Spinal cord (tissue), 10 donors: ENCODE data around the gene TRAF3IP1. TPM values are rescaled to one million over a fixed set of nuclear protein-coding genes. Genes with fewer than 3 reads are reported as not detected.
A peak's percentile ranks its signal among the peaks of the same experiment; 100 is the strongest.

Source experiments
- DNase-seq, 6 donors: peaks; one replicate each; pipeline versions ENCODE4 v3.0.0 to v3.0.0-alpha.2; 2013 to 2015; ENCODE audit warnings: low spot score in 6 of 6, low read depth in 4 of 6
- H3K27ac ChIP-seq: one replicate; pipeline ENCODE4 v1.5.1; 2013; ENCODE audit warnings: low read depth, low read length, control low read depth
- H3K27me3 ChIP-seq: one replicate; pipeline ENCODE4 v1.6.1; 2013; ENCODE audit warnings: low read length; ENCODE audit not compliant: control insufficient read depth, insufficient read depth
- H3K36me3 ChIP-seq: one replicate; pipeline ENCODE4 v1.6.1; 2013; ENCODE audit warnings: low read length; ENCODE audit not compliant: control insufficient read depth, insufficient read depth
- H3K4me1 ChIP-seq: one replicate; pipeline ENCODE4 v1.6.1; 2013; ENCODE audit warnings: low read length; ENCODE audit not compliant: control insufficient read depth, insufficient read depth
- H3K4me3 ChIP-seq: one replicate; pipeline ENCODE4 v1.5.1; 2013; ENCODE audit warnings: low read depth, low read length, control low read depth
- H3K9me3 ChIP-seq: one replicate; pipeline ENCODE4 v1.6.1; 2013; ENCODE audit warnings: low read length; ENCODE audit not compliant: control insufficient read depth, insufficient read depth
- WGBS: methylation state at CpG from one replicate; pipeline ENCODE4 v1.1.5; 2013; ENCODE audit warnings: missing lambda C conversion rate; ENCODE audit not compliant: insufficient coverage; 5-methylcytosine and 5-hydroxymethylcytosine counted together
- polyA plus RNA-seq, 2 donors: library from polyadenylated mRNA; unstranded; fragments of 120-200 nt; gene quantifications; one replicate each; pipeline ENCODE4 v1.2.1, GENCODE V29; 2013; ENCODE audit not compliant: insufficient read length in 2 of 2
- total RNA-seq, 2 donors: library from RNA; depleted of rRNA in 1 of 2; stranded (reverse); fragments of 120-200 nt in 1 of 2; fragments of >200 nt in 1 of 2; gene quantifications; one replicate each; pipeline versions ENCODE4 v1.2.3 to v1.2.4, GENCODE V29; 2013 to 2014
- donor health status: healthy.

TRAF3IP1 gene
- total and polyA plus RNA-seq, 4 donors = 12.2 to 19.2 (median 17.6) TPM

DNA sequence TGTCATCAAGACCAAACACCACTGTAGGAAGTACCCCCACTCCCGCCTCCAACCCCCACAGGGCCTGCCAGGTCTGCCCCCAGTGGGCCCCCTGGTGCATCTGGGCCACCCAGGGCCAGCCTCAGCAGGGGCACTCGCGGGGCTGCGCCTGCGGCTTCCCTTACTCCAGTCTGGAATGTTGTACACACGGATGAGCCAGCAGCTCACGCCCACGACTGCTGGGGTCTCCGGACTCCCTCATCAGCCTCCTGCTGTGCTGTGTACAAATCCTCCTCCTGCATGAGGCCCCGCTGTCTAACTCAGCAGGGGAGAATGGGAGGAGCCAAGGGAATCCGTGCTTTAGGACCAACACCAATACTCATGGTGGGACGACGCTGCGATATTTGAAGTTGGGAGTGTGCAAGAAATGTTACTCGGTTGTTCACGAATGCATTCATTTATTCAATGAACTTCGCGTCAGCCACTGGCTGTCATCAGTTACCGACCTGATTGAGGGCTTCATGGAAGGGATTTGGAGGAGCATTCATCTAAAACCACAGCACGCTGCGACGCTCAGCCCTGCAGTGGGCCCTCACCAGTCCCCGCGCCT lies 105.8 kb downstream of the TRAF3IP1 start:
- peaks cover 41% of the 10 kb centered on the region for H3K4me1 ChIP-seq

DNA sequence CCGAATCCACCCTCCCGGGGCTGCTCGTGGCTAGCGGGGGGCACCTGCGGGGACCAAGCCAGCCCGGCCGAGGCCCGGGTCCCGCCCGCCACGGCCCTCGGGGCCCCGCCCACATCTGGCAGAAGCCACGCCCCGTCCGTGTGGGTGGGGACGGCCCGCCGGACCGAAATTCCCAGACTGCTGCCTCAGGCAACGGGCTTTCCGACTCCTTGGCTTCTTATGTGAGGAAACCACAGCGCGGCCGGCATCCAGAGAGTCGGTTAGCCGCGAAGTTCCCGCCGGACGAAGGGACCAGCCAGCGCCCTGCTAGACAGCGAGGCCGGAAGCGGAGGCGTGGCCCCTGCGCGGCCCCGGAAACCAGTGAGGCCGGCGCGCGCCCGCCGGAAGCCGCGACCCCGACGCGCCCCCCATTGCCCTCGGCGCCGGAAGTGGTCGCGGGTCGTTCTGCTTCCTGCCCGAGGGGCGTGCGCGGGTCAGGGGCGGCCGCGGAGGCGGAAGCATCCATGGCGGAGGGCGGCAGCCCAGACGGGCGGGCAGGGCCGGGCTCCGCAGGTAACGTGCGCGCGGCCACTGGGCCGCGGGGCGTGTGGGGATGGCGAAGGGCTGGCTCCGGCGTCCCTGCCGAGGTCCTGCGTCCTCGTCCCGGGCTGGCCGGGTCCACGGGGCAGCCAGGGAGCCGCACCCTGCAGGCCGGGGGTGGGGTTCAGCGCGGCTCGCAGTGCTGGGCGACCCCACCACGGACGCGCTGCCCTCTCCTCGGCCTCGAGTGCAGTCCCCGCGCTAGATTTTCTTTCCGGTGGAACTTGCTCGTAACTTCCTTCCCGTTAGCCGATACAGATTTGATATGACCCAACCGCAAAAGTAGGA lies 106.5 kb downstream of the TRAF3IP1 start, which contains the start of gene ASB1:
Gene ASB1 (plus strand): TSS at position 360 of the 867 bp plus-strand sequence. CDS start 144 bp downstream, at position 504.
- peaks cover 19% of the 10 kb centered on the region for H3K36me3 ChIP-seq
- no peaks in the 10 kb centered on the region for H3K27me3 ChIP-seq
- DNase-seq = peak; percentile 70 to 95 (median 82)
- WGBS = under 1% methylated on average over 104 of the region's 104 CpGs
- H3K4me3 ChIP-seq = peak within 1 kb of the TSS; percentile 85
- H3K4me1 ChIP-seq = peaks cover 35% of the 10 kb centered on the region
- peaks cover 3% of the 10 kb centered on the region for H3K9me3 ChIP-seq
- peak within 1 kb of the TSS; percentile 98 for H3K27ac ChIP-seq

More for the DNA sequence above, 105.8 kb downstream of the TRAF3IP1 start:
- WGBS = under 1% methylated on average over 17 of the region's 24 CpGs
- Histone ChIP-seq H3K36me3 (peaks cover 25% of the 10 kb centered on the region), H3K27ac (peak overlapping the region; percentile 98), H3K4me3 (peak overlapping the region; percentile 85), H3K9me3 (peaks cover 3% of the 10 kb centered on the region), H3K27me3 (no peaks in the 10 kb centered on the region)
- DNase-seq = peak in 2 of 6 donors; percentile 23 to 63

GRCh38 chr2:238427435-238428162 lies 107.3 kb downstream of the TRAF3IP1 start:
- peaks cover 3% of the 10 kb centered on the region for H3K9me3 ChIP-seq
- H3K27me3 ChIP-seq = no peaks in the 10 kb centered on the region
- peaks cover 15% of the 10 kb centered on the region for H3K36me3 ChIP-seq
- peak overlapping the region; percentile 52 for H3K27ac ChIP-seq
- WGBS = 6% methylated on average over 14 of the region's 20 CpGs
- no peak for DNase-seq
- peaks cover 31% of the 10 kb centered on the region for H3K4me1 ChIP-seq
- peak overlapping the region; percentile 85 for H3K4me3 ChIP-seq

DNA sequence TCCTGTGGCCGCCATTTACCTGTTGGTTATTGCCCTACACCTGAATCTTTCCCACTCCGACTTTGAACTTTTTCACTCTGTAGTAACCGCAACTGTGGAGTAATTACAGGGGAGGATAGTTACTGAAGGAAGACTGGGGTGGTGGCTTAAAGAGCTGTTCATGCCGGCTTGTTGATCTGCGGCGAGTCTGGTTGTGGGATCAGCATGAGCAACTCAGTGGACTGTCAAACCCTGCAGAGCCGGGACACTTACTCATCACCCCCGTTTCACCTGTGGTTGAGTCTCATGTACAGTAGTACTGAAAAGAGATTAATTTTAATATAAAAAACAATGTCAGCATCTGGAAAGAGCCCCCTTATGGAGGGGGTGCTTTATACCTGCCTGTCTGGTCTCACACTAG lies 108.5 kb downstream of the TRAF3IP1 start:
- DNase-seq = no peak
- Histone ChIP-seq H3K27me3 (no peaks in the 10 kb centered on the region), H3K9me3 (peaks cover 3% of the 10 kb centered on the region), H3K27ac (no peak overlapping the region), H3K4me3 (no peak overlapping the region), H3K36me3 (peaks cover 22% of the 10 kb centered on the region), H3K4me1 (peaks cover 31% of the 10 kb centered on the region)
- WGBS = no CpG with 5 or more reads among the region's 8 CpGs

GRCh38 chr2:238430781-238431180 lies 110.5 kb downstream of the TRAF3IP1 start:
- Histone ChIP-seq H3K27ac (no peak overlapping the region), H3K27me3 (no peaks in the 10 kb centered on the region), H3K4me3 (no peak overlapping the region), H3K9me3 (peaks cover 3% of the 10 kb centered on the region), H3K36me3 (peaks cover 30% of the 10 kb centered on the region), H3K4me1 (peaks cover 20% of the 10 kb centered on the region)
- 95% methylated on average over 2 of the region's 6 CpGs for WGBS
- DNase-seq = no peak

- WGBS = no CpG with 5 or more reads among the region's 1 CpG
- no peak for DNase-seq
These were observed 111.1 kb downstream of the TRAF3IP1 start for GRCh38 chr2:238431456-238431855.

GRCh38 chr2:238433300-238433915 lies 113.1 kb downstream of the TRAF3IP1 start:
- no peak for DNase-seq
- Histone ChIP-seq H3K27me3 (no peaks in the 10 kb centered on the region), H3K27ac (no peak overlapping the region), H3K4me3 (no peak overlapping the region), H3K36me3 (peaks cover 38% of the 10 kb centered on the region), H3K4me1 (peaks cover 5% of the 10 kb centered on the region), H3K9me3 (peaks cover 3% of the 10 kb centered on the region)
- WGBS = 86% methylated on average over 11 of the region's 14 CpGs

More at GRCh38 chr2:238431456-238431855, 111.1 kb downstream of the TRAF3IP1 start:
- H3K27ac ChIP-seq = no peak overlapping the region
- peaks cover 16% of the 10 kb centered on the region for H3K4me1 ChIP-seq
- no peaks in the 10 kb centered on the region for H3K27me3 ChIP-seq
- H3K36me3 ChIP-seq = peaks cover 33% of the 10 kb centered on the region
- peaks cover 3% of the 10 kb centered on the region for H3K9me3 ChIP-seq
- H3K4me3 ChIP-seq = no peak overlapping the region

DNA sequence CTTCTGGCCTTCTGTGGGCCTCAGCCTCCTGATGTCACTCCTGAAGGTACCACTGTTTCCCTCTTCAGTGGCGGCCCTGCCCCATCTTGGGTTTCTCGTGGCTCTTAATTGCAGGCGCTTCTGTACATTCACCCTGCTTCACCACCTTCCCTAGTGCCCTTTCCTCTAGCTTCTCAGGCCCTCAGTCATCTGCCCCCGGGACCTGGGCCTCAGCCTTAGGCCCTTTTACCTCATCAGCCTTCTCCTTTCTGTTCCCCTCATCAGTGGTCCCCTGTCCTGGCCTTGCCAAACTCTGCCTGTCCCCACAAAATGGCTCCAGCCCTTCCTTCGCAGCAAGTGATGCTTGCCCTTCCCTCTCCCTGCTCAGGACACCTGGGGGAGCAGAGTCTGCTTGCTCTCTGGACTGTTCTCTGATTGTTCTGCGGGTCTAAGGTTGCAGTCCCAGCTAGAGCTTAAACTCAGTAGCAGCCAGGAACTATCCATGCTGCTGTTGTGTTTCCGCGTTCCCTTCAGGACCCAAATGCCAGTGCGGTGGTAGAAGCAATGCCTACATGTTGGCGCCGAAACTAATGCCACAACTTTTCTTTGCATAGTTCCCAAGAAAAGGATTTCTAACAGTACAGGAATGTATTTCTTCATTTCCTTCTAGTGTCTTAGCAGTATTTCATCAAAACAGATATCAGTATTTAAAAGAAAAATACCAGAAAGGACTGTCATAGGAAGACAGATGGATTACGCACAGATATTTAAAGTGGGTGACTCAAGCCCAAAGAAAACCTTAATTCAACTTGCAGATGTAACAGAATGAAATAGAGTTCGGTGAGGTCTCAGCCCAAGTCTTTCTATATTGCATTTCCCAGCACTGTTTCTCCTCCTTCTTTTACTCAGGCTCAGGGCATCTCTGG lies 113.9 kb downstream of the TRAF3IP1 start:
- peaks cover 3% of the 10 kb centered on the region for H3K9me3 ChIP-seq
- peaks cover 42% of the 10 kb centered on the region for H3K36me3 ChIP-seq
- H3K4me3 ChIP-seq = no peak overlapping the region
- DNase-seq = no peak
- no peaks in the 10 kb centered on the region for H3K4me1 ChIP-seq
- no peak overlapping the region for H3K27ac ChIP-seq
- 91% methylated on average over 12 of the region's 13 CpGs for WGBS
- no peaks in the 10 kb centered on the region for H3K27me3 ChIP-seq
